ENCODE measurements around the gene GBP2. TPM values are rescaled to one million over a fixed set of nuclear protein-coding genes. Genes with fewer than 3 reads are reported as not detected.

Gene GBP2
- total and polyA plus RNA-seq, 9 of the 15 experiments (the other 6 are each of a cell fraction or from before 2014, with no cell fraction given): 0.45 to 2.2 (median 0.69) TPM

GRCh38 chr1:89104687-89105086, 21.2 kb downstream of the GBP2 start (continued):
- peak; percentile 18; the same call in 1 of the 2 replicates for TF ChIP-seq MGA (IDR thresholded peaks at IDR 0.05)
- peak; percentile 61 for TF ChIP-seq ZNF316 (IDR thresholded peaks at IDR 0.05)
- no peak for TF ChIP-seq RBM22 (IDR thresholded peaks at IDR 0.05; ENCODE audit: low read depth, low read length, poor library complexity, severe bottlenecking)
- TF ChIP-seq, protein P1, sequence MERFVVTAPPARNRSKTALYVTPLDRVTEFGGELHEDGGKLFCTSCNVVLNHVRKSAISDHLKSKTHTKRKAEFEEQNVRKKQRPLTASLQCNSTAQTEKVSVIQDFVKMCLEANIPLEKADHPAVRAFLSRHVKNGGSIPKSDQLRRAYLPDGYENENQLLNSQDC (CRISPR knock-in tag; IDR thresholded peaks at IDR 0.05): no peak
- peak; percentile 70; the same call in 1 of the 2 replicates for TF ChIP-seq ZNF324 (CRISPR knock-in tag; IDR thresholded peaks at IDR 0.05)
- peak; percentile 55 for TF ChIP-seq NFE2 (IDR thresholded peaks at IDR 0.05; ENCODE audit: low read depth)
- peak; percentile 59 for TF ChIP-seq CREM (IDR thresholded peaks at IDR 0.05; ENCODE audit: low read depth)
- peak; percentile 13; the same call in 1 of the 2 replicates for TF ChIP-seq RFX1 (IDR thresholded peaks at IDR 0.05)
- TF ChIP-seq C11orf30 (IDR thresholded peaks at IDR 0.05; ENCODE audit: low read depth): peak; percentile 69

Data from K562 (cell line).